ENCODE results near the gene WDHD1.

GRCh38 chr14:54890788-54891187 lies 136.1 kb downstream of the WDHD1 start:
- TF ChIP-seq POLR2A (IDR thresholded peaks at IDR 0.05; ENCODE audit: control extremely low read depth in 1 of 2, low read depth in 2 of 2, low read length in 2 of 2) = no peak
- TF ChIP-seq RAD21 (IDR thresholded peaks at IDR 0.05 in 1 of 2, conservative IDR thresholded peaks at IDR 0.05 in 1 of 2; ENCODE audit: low read depth in 2 of 2, low read length in 2 of 2) = no peak
- TF ChIP-seq USF2 (IDR thresholded peaks at IDR 0.05; ENCODE audit: low read length) = no peak
- no peak for TF ChIP-seq CTCF (IDR thresholded peaks at IDR 0.05; ENCODE audit: control extremely low read depth in 1 of 3, insufficient read depth in 1 of 3, low read depth in 1 of 3, low read length in 3 of 3)
- no peak for TF ChIP-seq KDM1A (IDR thresholded peaks at IDR 0.05; ENCODE audit: borderline replicate concordance, low read length)
- no peak for TF ChIP-seq EZH2 (IDR thresholded peaks at IDR 0.05; ENCODE audit: low read depth, low read length, severe bottlenecking)
- TF ChIP-seq SP2 (IDR thresholded peaks at IDR 0.05; ENCODE audit: low read length) = no peak
- TF ChIP-seq RXRA (IDR thresholded peaks at IDR 0.05; ENCODE audit: insufficient read depth, low read depth, low read length) = no peak
- TF ChIP-seq TAF1 (IDR thresholded peaks at IDR 0.05; ENCODE audit: low read depth, low read length) = no peak

Data from H1 (cell line).